ENCODE results near the gene LNX2.

LNX2 gene

GRCh38 chr13:27638521-27638920 is 18.2 kb upstream of the LNX2 start:
- no peak for TF ChIP-seq EZH2 (IDR thresholded peaks at IDR 0.05; ENCODE audit: borderline replicate concordance, low read depth, low read length, severe bottlenecking)
- TF ChIP-seq, protein P1, sequence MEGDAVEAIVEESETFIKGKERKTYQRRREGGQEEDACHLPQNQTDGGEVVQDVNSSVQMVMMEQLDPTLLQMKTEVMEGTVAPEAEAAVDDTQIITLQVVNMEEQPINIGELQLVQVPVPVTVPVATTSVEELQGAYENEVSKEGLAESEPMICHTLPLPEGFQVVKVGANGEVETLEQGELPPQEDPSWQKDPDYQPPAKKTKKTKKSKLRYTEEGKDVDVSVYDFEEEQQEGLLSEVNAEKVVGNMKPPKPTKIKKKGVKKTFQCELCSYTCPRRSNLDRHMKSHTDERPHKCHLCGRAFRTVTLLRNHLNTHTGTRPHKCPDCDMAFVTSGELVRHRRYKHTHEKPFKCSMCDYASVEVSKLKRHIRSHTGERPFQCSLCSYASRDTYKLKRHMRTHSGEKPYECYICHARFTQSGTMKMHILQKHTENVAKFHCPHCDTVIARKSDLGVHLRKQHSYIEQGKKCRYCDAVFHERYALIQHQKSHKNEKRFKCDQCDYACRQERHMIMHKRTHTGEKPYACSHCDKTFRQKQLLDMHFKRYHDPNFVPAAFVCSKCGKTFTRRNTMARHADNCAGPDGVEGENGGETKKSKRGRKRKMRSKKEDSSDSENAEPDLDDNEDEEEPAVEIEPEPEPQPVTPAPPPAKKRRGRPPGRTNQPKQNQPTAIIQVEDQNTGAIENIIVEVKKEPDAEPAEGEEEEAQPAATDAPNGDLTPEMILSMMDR (IDR thresholded peaks at IDR 0.05; ENCODE audit: borderline replicate concordance, extremely low read depth, low read length, poor library complexity, severe bottlenecking): no peak
- Histone ChIP-seq H3K27ac (ENCODE audit: low read length) (no peak overlapping the region), H3K4me2 (ENCODE audit: insufficient read depth, low read length) (no peak overlapping the region), H3K4me3 (ENCODE audit: low read depth in 1 of 2, low read length in 2 of 2) (no peak overlapping the region), H3K4me1 (ENCODE audit: insufficient read depth, low read length) (peaks cover 4% of the 10 kb centered on the region; the same call in 1 of the 2 replicates), H2AFZ (ENCODE audit: low read depth, low read length) (no peak overlapping the region), H3K27me3 (ENCODE audit: insufficient read depth, low read length, poor library complexity) (no peaks in the 10 kb centered on the region), H3K36me3 (ENCODE audit: insufficient read depth, low read length) (peaks cover 10% of the 10 kb centered on the region; the same call in 1 of the 2 replicates), H3K9me3 (ENCODE audit: insufficient read depth, low read length, severe bottlenecking) (no peaks in the 10 kb centered on the region), H4K20me1 (ENCODE audit: insufficient read depth, low read length) (peaks cover 33% of the 10 kb centered on the region; the same call in 1 of the 2 replicates), H3K79me2 (ENCODE audit: insufficient read depth, low read length) (peaks cover 92% of the 10 kb centered on the region), H3K9ac (ENCODE audit: low read depth, low read length) (no peak overlapping the region)
- ATAC-seq (ENCODE audit: insufficient read depth, low read depth) (no peak), DNase-seq (no peak)

DNA sequence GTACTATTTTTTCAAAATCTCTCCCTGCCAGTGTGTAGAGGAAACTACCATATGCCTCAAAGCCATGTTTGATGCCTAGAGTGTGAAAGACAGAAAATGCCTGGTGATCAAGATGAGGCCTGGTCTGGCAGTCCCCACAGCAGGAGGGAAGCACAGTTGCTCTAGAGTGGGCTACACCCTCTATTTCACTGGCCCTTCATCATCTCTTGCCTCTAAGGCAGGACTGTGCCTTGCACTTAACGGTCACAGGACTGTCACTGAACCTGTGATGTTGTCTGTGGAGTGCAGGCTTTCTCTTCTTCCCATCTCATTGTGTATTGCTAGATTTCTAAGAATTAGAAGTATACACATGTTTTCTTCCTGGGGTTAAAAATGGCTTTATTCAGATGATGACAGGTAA is 17.7 kb upstream of the LNX2 start:
- no peak overlapping the region for H2AFZ ChIP-seq (ENCODE audit: low read depth, low read length)
- H3K9me3 ChIP-seq (ENCODE audit: insufficient read depth, low read length, severe bottlenecking): no peaks in the 10 kb centered on the region
- ATAC-seq (ENCODE audit: insufficient read depth, low read depth) (no peak), DNase-seq (no peak)
- H3K36me3 ChIP-seq (ENCODE audit: insufficient read depth, low read length): peaks cover 10% of the 10 kb centered on the region; the same call in 1 of the 2 replicates
- H3K4me3 ChIP-seq (ENCODE audit: low read depth in 1 of 2, low read length in 2 of 2): no peak overlapping the region
- H3K4me2 ChIP-seq (ENCODE audit: insufficient read depth, low read length): no peak overlapping the region
- H3K27ac ChIP-seq (ENCODE audit: low read length): peak overlapping the region; percentile 31; the same call in 1 of the 2 replicates
- no peaks in the 10 kb centered on the region for H3K27me3 ChIP-seq (ENCODE audit: insufficient read depth, low read length, poor library complexity)
- TF ChIP-seq EZH2 (IDR thresholded peaks at IDR 0.05; ENCODE audit: borderline replicate concordance, low read depth, low read length, severe bottlenecking): no peak
- TF ChIP-seq, protein P1 (IDR thresholded peaks at IDR 0.05; ENCODE audit: borderline replicate concordance, extremely low read depth, low read length, poor library complexity, severe bottlenecking): no peak
- H4K20me1 ChIP-seq (ENCODE audit: insufficient read depth, low read length): peaks cover 34% of the 10 kb centered on the region; the same call in 1 of the 2 replicates
- H3K79me2 ChIP-seq (ENCODE audit: insufficient read depth, low read length): peaks cover 92% of the 10 kb centered on the region
- peaks cover 4% of the 10 kb centered on the region; the same call in 1 of the 2 replicates for H3K4me1 ChIP-seq (ENCODE audit: insufficient read depth, low read length)
- H3K9ac ChIP-seq (ENCODE audit: low read depth, low read length): no peak overlapping the region

DNA sequence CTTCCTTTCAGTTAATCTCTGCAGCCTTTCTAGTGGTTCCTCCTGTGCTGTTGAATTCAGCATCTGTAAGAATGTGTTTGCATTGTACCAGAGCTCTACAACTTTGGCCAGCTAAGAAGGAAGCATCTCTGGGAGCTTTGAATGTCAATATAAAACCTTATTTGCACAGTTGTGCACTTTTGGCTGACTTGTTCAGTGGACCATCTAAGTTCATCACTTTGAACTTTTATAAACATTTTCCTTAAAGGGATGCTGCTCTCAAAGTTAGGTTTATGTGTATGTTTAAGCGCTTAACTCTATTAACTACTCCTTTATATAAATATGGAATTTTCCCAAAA is 16.9 kb upstream of the LNX2 start:
- ATAC-seq (ENCODE audit: insufficient read depth, low read depth): no peak
- H3K27ac ChIP-seq (ENCODE audit: low read length): no peak overlapping the region
- no peak overlapping the region for H3K4me2 ChIP-seq (ENCODE audit: insufficient read depth, low read length)
- H3K9ac ChIP-seq (ENCODE audit: low read depth, low read length): no peak overlapping the region
- H3K36me3 ChIP-seq (ENCODE audit: insufficient read depth, low read length): peaks cover 15% of the 10 kb centered on the region; the same call in 1 of the 2 replicates
- no peak for DNase-seq
- no peak overlapping the region for H2AFZ ChIP-seq (ENCODE audit: low read depth, low read length)
- peaks cover 92% of the 10 kb centered on the region for H3K79me2 ChIP-seq (ENCODE audit: insufficient read depth, low read length)
- H3K27me3 ChIP-seq (ENCODE audit: insufficient read depth, low read length, poor library complexity): no peaks in the 10 kb centered on the region
- no peak for TF ChIP-seq EZH2 (IDR thresholded peaks at IDR 0.05; ENCODE audit: borderline replicate concordance, low read depth, low read length, severe bottlenecking)
- TF ChIP-seq, protein P1 (IDR thresholded peaks at IDR 0.05; ENCODE audit: borderline replicate concordance, extremely low read depth, low read length, poor library complexity, severe bottlenecking): no peak
- peaks cover 4% of the 10 kb centered on the region; the same call in 1 of the 2 replicates for H3K4me1 ChIP-seq (ENCODE audit: insufficient read depth, low read length)
- peaks cover 38% of the 10 kb centered on the region; the same call in 1 of the 2 replicates for H4K20me1 ChIP-seq (ENCODE audit: insufficient read depth, low read length)
- no peaks in the 10 kb centered on the region for H3K9me3 ChIP-seq (ENCODE audit: insufficient read depth, low read length, severe bottlenecking)
- no peak overlapping the region for H3K4me3 ChIP-seq (ENCODE audit: low read depth in 1 of 2, low read length in 2 of 2)
